SK-N-MC (cell line): ENCODE data around the gene SASH1.

ENCODE experiments used
- EZH2 ChIP-seq: fragments of 200-600 bp; sonication (generic); IDR thresholded peaks from one replicate; pipeline ENCODE4 v1.6.1; 2017; ENCODE audit warnings: antibody characterized with exemption
- POLR2AphosphoS5 ChIP-seq: IDR thresholded peaks from 2 replicates; pipeline ENCODE4 v1.6.1; 2012; ENCODE audit warnings: mild to moderate bottlenecking, low read depth, low read length, borderline replicate concordance

DNA sequence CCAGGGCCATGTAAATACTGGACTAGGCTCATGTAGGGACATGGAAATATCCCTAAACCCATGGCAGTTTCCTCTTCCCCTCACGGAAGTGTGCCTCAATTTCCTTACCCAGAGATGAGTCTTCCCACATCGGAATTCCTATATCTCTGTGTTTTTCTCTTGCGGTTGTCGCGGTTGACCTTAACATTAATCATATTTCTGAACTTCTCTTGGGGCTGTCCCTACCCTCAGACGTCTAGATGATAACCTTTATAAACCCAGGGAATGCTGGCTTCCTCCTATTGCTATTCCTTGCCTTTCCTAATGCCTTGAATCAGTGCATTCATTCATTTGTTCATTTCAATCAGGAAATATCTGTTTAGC is 160.1 kb downstream of the SASH1 start:
- no peak for TF ChIP-seq EZH2
- no peak for TF ChIP-seq POLR2AphosphoS5
